SH-SY5Y (cell line): ENCODE measurements around the gene TTLL3.

Experiments
- GATA2 ChIP-seq: IDR thresholded peaks from 2 replicates; pipeline ENCODE4 v1.6.1; 2011; ENCODE audit warnings: mild to moderate bottlenecking, low read depth, low read length
- GATA3 ChIP-seq: IDR thresholded peaks from 2 replicates; pipeline ENCODE4 v1.6.1; 2011; ENCODE audit warnings: low read depth, mild to moderate bottlenecking, low read length, moderate library complexity

- TF ChIP-seq GATA3 (no peak), GATA2 (no peak)
These were observed 5.9 kb downstream of the TTLL3 start for GRCh38 chr3:9815986-9816385.
